GM12891 (cell line): ENCODE results near the gene SCAMP4.

Experiments used
- POLR2A ChIP-seq: IDR thresholded peaks from 2 replicates; pipeline ENCODE4 v1.6.1; 2011; ENCODE audit warnings: low read depth, low read length, control low read depth
- POLR2AphosphoS5 ChIP-seq: IDR thresholded peaks from 2 replicates; pipeline ENCODE4 v1.6.1; 2011; ENCODE audit warnings: low read depth, low read length, control low read depth
- TAF1 ChIP-seq: IDR thresholded peaks from 2 replicates; pipeline ENCODE4 v1.6.1; 2011; ENCODE audit warnings: low read depth, low read length, control low read depth

DNA sequence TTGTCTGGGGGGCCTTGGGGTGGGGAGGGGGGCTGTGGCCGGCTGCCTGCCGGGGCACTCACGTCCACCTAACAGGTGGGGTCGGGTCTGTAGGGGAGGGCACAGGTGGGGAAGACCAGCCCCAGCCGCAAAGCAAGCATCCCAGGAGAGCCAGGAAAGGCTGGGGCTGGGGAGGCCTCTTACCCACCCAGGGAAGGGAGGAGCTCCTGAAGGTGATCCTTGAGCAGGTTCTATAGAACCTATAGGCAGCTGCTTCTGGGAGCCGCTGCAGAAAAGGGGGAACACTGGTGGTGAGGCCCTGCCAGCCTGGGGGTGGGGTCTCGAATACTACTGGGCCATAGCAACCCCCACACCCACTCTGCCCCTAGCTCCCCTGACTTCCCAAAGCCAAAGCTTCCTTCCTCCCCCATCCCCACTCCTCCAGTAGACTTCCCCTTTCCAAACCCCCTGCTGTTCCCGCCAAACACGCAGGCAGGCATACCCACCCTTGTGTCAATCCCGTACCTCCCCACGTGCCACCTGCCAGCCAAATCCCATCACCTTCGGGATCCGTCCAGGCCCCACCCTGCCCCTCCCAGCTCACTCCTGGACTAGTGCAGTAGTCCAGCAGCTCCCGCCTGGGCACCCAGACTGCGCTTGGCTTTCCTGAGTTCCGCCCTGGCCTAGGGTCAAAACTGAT, 47.4 kb upstream of the SCAMP4 start:
- no peak for TF ChIP-seq POLR2A
- no peak for TF ChIP-seq TAF1
- no peak for TF ChIP-seq POLR2AphosphoS5
